ENCODE data around the gene FOXO6.

Gene FOXO6

DNA sequence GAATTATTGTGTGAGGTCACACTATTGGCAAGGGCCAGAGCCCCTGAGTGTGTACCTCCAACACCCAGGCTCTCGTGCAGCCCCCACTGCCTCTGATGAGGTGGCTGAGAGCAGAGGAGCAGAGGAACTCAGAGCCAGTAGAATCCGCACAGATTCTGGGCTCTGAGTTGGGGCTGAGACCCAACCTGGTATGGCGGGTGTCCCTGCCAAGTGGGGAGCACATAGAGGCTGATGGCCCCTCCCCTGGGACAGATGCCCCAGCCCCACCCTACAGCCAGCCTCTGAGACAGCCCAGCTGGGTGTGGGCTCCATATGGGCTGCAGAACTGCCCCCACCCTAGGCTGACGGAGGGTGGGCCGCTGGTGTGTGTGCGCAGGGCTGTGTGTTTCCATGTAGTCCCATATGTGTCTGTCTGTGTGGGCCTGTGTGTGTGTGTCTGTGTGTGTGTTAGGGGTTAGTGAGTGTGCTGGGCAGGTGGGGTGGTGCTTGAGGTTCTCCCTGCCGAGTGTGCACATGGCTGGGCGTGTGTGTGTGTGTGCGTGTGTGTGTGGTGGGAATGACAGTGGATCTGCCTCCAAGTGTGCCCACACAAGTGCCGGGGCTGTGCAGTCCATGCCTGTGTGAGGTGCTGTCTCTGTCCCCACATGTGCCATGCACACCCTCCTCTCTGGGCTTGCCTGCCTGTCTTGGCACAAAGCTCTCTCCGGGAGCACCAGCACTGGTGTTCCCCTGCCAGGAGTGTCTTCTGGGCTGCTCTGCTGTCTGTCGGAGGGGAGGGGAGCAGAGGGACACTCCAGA is 24.4 kb downstream of the FOXO6 start:
- Histone ChIP-seq H3K27ac (ENCODE audit: poor library complexity, severe bottlenecking) (no peak overlapping the region), H3K9me3 (ENCODE audit: severe bottlenecking) (peaks cover 2% of the 10 kb centered on the region), H3K4me3 (ENCODE audit: severe bottlenecking) (no peak overlapping the region), H3K27me3 (ENCODE audit: insufficient read depth, poor library complexity, severe bottlenecking) (no peaks in the 10 kb centered on the region), H3K36me3 (ENCODE audit: low read depth) (no peaks in the 10 kb centered on the region), H3K4me1 (ENCODE audit: insufficient read depth, poor library complexity, severe bottlenecking) (peaks cover 3% of the 10 kb centered on the region)
- ATAC-seq (ENCODE audit: low read depth) (no peak), DNase-seq (ENCODE audit: low spot score) (no peak)
- no peak for TF ChIP-seq CTCF (IDR thresholded peaks at IDR 0.05; ENCODE audit: poor library complexity, severe bottlenecking)

DNA sequence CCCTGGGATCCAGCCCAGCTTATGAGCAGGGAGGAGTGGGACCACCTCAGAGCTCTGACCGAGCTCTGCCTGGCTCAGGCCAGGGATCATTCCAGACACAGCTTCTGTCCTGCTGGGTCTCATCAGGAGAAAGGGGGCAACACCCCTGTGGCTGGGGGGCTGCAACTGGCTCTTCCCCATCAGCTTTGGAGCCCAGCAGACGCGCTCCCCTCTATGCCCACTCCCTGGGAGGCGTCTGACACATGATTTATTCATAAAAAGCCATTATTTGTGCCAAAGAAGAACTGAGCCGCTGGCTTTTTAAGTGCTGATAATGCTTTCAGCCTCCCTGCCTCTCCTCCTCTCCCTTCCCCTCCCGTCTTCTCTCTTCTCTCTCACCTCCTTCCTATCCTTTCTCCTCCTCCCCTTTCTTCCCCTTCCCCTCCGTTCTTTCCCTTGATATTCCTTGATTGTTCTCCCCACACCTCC is 25.0 kb downstream of the FOXO6 start:
- Histone ChIP-seq H3K4me3 (ENCODE audit: severe bottlenecking) (no peak overlapping the region), H3K9me3 (ENCODE audit: severe bottlenecking) (peaks cover 2% of the 10 kb centered on the region), H3K27me3 (ENCODE audit: insufficient read depth, poor library complexity, severe bottlenecking) (no peaks in the 10 kb centered on the region), H3K27ac (ENCODE audit: poor library complexity, severe bottlenecking) (no peak overlapping the region), H3K4me1 (ENCODE audit: insufficient read depth, poor library complexity, severe bottlenecking) (peaks cover 3% of the 10 kb centered on the region), H3K36me3 (ENCODE audit: low read depth) (no peaks in the 10 kb centered on the region)
- ATAC-seq (ENCODE audit: low read depth) (no peak), DNase-seq (ENCODE audit: low spot score) (no peak)
- no peak for TF ChIP-seq CTCF (IDR thresholded peaks at IDR 0.05; ENCODE audit: poor library complexity, severe bottlenecking)

GRCh38 chr1:41387667-41388091 is 26.4 kb downstream of the FOXO6 start:
- Histone ChIP-seq H3K36me3 (ENCODE audit: low read depth) (no peaks in the 10 kb centered on the region), H3K4me3 (ENCODE audit: severe bottlenecking) (no peak overlapping the region), H3K9me3 (ENCODE audit: severe bottlenecking) (peaks cover 2% of the 10 kb centered on the region), H3K27ac (ENCODE audit: poor library complexity, severe bottlenecking) (no peak overlapping the region), H3K4me1 (ENCODE audit: insufficient read depth, poor library complexity, severe bottlenecking) (peaks cover 3% of the 10 kb centered on the region), H3K27me3 (ENCODE audit: insufficient read depth, poor library complexity, severe bottlenecking) (no peaks in the 10 kb centered on the region)
- TF ChIP-seq CTCF (IDR thresholded peaks at IDR 0.05; ENCODE audit: poor library complexity, severe bottlenecking): no peak
- ATAC-seq (ENCODE audit: low read depth) (peak; percentile 56), DNase-seq (ENCODE audit: low spot score) (no peak)

DNA sequence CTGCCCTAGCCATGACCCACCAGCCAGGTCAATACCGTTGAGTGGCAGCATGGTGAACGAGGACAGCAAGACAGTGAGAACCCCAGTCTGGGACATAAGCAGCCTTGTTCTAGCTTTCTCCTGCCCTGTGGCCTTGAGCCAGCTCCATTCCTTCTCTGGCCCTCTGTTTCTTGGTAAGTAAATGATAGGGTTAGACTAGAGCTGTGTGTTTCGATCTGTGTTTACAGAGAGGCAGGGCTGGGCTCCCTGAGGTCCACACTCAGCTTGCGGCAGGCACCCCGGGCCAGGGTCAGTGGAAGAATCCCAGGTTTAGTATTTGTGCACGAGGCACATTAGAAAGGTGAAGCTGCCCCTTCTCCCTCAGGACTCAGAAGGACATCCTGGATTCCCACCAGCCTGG is 27.3 kb downstream of the FOXO6 start:
- no peak for ATAC-seq (ENCODE audit: low read depth)
- no peak for TF ChIP-seq CTCF (IDR thresholded peaks at IDR 0.05; ENCODE audit: poor library complexity, severe bottlenecking)
- H3K4me1 ChIP-seq (ENCODE audit: insufficient read depth, poor library complexity, severe bottlenecking): peaks cover 3% of the 10 kb centered on the region
- H3K27ac ChIP-seq (ENCODE audit: poor library complexity, severe bottlenecking): no peak overlapping the region
- no peak overlapping the region for H3K4me3 ChIP-seq (ENCODE audit: severe bottlenecking)
- no peaks in the 10 kb centered on the region for H3K27me3 ChIP-seq (ENCODE audit: insufficient read depth, poor library complexity, severe bottlenecking)
- H3K36me3 ChIP-seq (ENCODE audit: low read depth): no peaks in the 10 kb centered on the region
- H3K9me3 ChIP-seq (ENCODE audit: severe bottlenecking): peaks cover 2% of the 10 kb centered on the region
- no peak for DNase-seq (ENCODE audit: low spot score)

DNA sequence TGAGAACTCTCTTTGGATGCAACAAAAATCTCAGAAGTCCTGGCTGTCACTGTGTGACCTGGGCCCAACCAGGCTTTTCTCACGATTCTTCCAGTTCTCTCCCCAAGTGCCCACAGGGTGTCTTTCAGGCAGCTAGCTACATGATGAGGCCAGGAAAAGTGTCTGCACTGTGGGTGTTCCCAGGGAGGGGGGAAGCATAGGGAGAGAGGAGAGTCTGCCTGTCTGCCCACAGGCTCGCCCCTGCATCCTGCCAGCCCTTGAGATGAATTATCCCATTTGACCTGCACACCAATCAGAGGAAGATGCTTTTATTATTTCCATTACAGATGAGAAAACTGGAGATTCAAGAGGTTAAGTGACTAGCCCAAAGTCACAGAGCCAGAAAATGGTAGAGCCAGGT is 27.8 kb downstream of the FOXO6 start:
- DNase-seq (ENCODE audit: low spot score): no peak
- Histone ChIP-seq H3K27ac (ENCODE audit: poor library complexity, severe bottlenecking) (no peak overlapping the region), H3K9me3 (ENCODE audit: severe bottlenecking) (peaks cover 2% of the 10 kb centered on the region), H3K36me3 (ENCODE audit: low read depth) (no peaks in the 10 kb centered on the region), H3K4me1 (ENCODE audit: insufficient read depth, poor library complexity, severe bottlenecking) (peaks cover 3% of the 10 kb centered on the region), H3K27me3 (ENCODE audit: insufficient read depth, poor library complexity, severe bottlenecking) (no peaks in the 10 kb centered on the region), H3K4me3 (ENCODE audit: severe bottlenecking) (no peak overlapping the region)
- no peak for ATAC-seq (ENCODE audit: low read depth)
- no peak for TF ChIP-seq CTCF (IDR thresholded peaks at IDR 0.05; ENCODE audit: poor library complexity, severe bottlenecking)
